ENCODE data around the gene HOXD13. TPM values are rescaled to one million over a fixed set of nuclear protein-coding genes. Genes with fewer than 3 reads are reported as not detected.

The HOXD13 gene
- total and polyA plus RNA-seq, 3 experiments from 2014 or later: not detected

DNA sequence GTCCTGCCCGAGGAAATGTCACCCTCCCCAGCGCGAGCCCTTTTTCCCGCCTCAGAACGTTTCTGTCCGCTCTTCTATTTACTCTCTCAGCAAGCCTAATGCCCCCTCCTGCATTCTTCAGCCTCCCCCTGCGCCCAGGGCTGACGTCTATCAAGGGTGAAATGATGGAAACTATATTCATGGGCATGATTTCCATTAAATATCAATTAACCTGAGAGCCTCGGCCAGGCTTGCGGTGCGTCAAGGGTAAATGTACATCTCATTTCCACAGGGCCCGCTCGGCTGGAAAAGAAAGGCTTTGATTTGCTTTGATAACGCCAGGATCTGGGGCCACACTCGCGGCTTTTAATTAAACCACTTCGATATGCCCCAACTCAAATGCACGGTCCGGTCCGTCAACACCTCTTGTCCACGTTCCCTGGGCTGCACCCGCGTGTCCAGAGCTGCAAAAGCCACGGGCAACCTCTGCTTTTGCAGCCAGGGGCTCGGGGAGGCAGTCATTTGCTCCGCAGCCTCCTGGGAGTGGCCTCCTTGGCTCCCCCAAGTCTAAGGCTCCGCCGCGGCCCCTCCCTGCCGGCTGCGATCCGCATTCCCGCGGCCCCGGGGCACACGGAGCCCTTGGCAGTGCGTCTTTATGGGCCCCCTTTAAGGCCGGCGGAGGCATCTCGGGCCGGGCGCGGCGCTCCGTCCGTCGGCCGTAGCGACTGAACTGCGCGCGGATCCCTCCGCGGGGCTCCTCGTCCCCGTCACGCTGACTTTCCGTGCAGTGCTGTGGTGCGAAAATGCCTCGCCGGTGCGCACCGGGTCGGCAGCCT, 36.7 kb downstream of the HOXD13 start, which contains the start of gene HOXD8:
TSS of gene HOXD8 (plus strand) at position 724 of the 815 bp plus-strand sequence. CDS start 662 bp downstream, outside the sequence.
- peaks cover 88% of the 10 kb centered on the region for H3K27me3 ChIP-seq (ENCODE audit: insufficient read depth, low read length, poor library complexity, severe bottlenecking)
- DNase-seq: no peak
- H3K4me1 ChIP-seq (ENCODE audit: insufficient read depth, low read length): peaks cover 20% of the 10 kb centered on the region
- no peak within 1 kb of the TSS for H3K27ac ChIP-seq (ENCODE audit: low read depth, low read length)
- CTCF ChIA-PET: interaction anchor here (3.0 to 6.0 kb wide), 3 partner anchors 326 to 1020 kb away, joined by 29 to 79 read pairs (median 32); no protein-coding TSS in a partner anchor
- Mint-ChIP-seq H3K4me3 (peak within 1 kb of the TSS; percentile 60 to 92 (median 78)), H3K36me3 (no peaks in the 10 kb centered on the region), H3K27ac (peak within 1 kb of the TSS in 4 of 8 donors; percentile 56 to 85 (median 66)), H3K4me1 (peaks cover 31 to 48% (median 36%) of the 10 kb centered on the region in 3 donors), H3K9me3 (peaks cover 5 to 29% (median 21%) of the 10 kb centered on the region in 5 donors), H3K27me3 (peaks cover 86 to 87% of the 10 kb centered on the region in 2 donors)
- H3K4me3 ChIP-seq (ENCODE audit: low read length): no peak within 1 kb of the TSS
- no peaks in the 10 kb centered on the region for H3K9me3 ChIP-seq (ENCODE audit: low read length)
- POLR2A ChIA-PET: no interaction called here
- H3K36me3 ChIP-seq (ENCODE audit: insufficient read depth, low read length): no peaks in the 10 kb centered on the region

DNA sequence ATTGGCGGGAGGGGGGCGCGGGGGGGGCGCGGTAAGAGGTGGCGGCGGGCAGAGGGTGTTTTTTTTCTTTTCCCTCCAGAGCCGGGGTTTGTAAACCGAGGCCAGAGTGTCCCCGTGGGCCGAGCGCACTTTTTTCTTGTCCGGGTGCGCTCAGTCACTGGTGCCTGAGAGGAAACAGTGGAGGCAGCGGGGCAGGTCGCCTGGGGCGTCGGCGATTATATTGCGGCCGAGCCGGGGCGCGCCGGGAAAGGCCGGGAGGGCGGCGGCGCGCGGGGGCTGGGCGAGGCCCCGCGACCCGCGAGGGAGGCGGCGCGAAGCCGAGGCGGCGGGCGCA, 37.3 kb downstream of the HOXD13 start:
- Histone ChIP-seq H3K4me3 (ENCODE audit: low read length) (no peak overlapping the region), H3K4me1 (ENCODE audit: insufficient read depth, low read length) (peaks cover 20% of the 10 kb centered on the region), H3K27ac (ENCODE audit: low read depth, low read length) (no peak overlapping the region), H3K36me3 (ENCODE audit: insufficient read depth, low read length) (no peaks in the 10 kb centered on the region), H3K9me3 (ENCODE audit: low read length) (no peaks in the 10 kb centered on the region), H3K27me3 (ENCODE audit: insufficient read depth, low read length, poor library complexity, severe bottlenecking) (peaks cover 88% of the 10 kb centered on the region)
- peaks cover 82 to 87% of the 10 kb centered on the region in 2 donors for H3K27me3 Mint-ChIP-seq
- H3K4me3 Mint-ChIP-seq: peak overlapping the region in 5 of 7 donors; percentile 8 to 63 (median 39)
- no peak overlapping the region for H3K27ac Mint-ChIP-seq
- ChIA-PET POLR2A (no interaction called here), CTCF (no interaction called here)
- H3K36me3 Mint-ChIP-seq: no peaks in the 10 kb centered on the region
- H3K9me3 Mint-ChIP-seq: peaks cover 5 to 29% (median 21%) of the 10 kb centered on the region in 5 donors
- peaks cover 31 to 45% (median 36%) of the 10 kb centered on the region in 3 donors for H3K4me1 Mint-ChIP-seq
- no peak for DNase-seq

DNA sequence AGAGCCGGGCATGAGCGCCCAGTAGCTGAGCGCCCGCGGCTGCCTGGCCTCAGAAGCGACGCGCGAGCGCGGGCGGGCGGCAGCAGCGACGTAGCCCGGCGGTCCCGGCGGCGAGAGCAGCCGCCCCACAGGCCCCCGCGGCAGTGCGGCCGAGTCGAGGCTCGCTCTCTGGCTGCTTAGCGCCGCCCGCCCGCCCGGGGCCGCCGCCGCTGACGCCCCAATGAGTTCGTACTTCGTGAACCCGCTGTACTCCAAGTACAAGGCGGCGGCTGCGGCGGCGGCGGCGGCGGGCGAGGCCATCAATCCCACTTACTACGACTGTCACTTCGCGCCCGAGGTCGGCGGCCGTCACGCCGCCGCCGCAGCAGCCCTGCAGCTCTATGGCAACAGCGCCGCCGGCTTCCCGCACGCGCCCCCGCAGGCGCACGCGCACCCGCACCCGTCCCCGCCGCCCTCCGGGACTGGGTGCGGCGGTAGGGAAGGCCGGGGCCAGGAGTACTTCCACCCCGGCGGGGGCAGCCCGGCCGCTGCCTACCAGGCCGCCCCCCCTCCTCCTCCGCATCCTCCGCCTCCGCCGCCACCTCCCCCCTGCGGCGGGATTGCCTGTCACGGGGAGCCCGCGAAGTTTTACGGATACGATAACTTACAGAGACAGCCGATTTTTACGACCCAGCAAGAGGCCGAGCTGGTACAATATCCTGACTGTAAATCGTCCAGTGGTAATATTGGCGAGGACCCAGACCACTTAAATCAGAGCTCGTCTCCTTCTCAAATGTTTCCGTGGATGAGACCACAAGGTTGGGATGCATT, 37.8 kb downstream of the HOXD13 start:
- DNase-seq: peak in 2 of 5 donors; percentile 27 to 30
- peaks cover 79 to 87% of the 10 kb centered on the region in 2 donors for H3K27me3 Mint-ChIP-seq
- POLR2A ChIA-PET: no interaction called here

DNA sequence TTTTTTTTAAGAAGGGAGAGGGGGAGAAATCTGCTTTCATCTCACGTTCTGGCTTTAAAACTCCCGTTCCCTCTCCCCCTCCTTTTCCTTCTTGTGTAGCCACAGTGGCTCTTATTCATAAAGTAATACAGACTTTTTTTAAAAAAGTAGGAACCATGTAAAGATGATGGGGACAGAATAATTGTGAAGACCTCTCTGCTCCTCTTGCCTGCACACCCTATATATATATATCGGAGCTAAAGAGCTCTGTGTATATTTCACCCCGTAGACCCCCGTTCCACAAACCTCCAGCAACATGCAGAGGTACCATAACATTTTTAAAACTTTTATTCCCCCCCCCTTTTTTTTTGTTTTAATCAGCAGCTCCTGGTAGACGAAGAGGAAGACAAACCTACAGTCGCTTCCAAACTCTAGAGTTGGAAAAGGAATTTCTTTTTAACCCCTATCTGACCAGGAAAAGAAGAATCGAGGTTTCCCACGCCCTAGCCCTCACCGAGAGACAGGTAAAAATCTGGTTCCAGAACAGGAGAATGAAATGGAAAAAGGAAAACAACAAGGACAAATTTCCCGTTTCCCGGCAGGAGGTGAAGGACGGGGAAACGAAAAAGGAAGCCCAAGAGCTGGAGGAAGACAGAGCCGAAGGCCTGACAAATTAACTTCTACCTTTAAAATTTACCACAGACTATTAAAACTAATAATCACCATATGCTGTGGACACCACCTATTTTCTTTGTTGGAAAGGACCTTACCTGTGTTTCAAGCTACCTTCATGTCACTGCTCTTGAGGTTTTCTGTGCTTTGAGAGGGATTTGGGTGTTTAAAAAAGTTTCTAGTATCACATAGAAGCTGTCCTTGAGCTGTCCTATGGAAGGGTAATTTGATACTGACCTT, 38.7 kb downstream of the HOXD13 start:
- Histone ChIP-seq H3K27me3 (ENCODE audit: insufficient read depth, low read length, poor library complexity, severe bottlenecking) (peaks cover 88% of the 10 kb centered on the region), H3K36me3 (ENCODE audit: insufficient read depth, low read length) (no peaks in the 10 kb centered on the region), H3K4me3 (ENCODE audit: low read length) (no peak overlapping the region), H3K9me3 (ENCODE audit: low read length) (no peaks in the 10 kb centered on the region), H3K4me1 (ENCODE audit: insufficient read depth, low read length) (peaks cover 26% of the 10 kb centered on the region), H3K27ac (ENCODE audit: low read depth, low read length) (no peak overlapping the region)
- Mint-ChIP-seq H3K9me3 (peaks cover 5 to 38% (median 21%) of the 10 kb centered on the region in 5 donors), H3K27ac (peak overlapping the region in 4 of 8 donors; percentile 13 to 85 (median 52)), H3K4me1 (peaks cover 35 to 57% (median 46%) of the 10 kb centered on the region in 3 donors), H3K27me3 (peaks cover 80 to 87% of the 10 kb centered on the region in 2 donors), H3K36me3 (no peaks in the 10 kb centered on the region), H3K4me3 (peak overlapping the region; percentile 60 to 92 (median 78))
- POLR2A ChIA-PET: no interaction called here
- CTCF ChIA-PET: interaction anchor here (0.9 to 2.4 kb wide), 9 partner anchors 9 to 1017 kb away, joined by 3 to 14 read pairs (median 3); partner anchors contain the start of gene HOXD9
- no peak for DNase-seq

More for the DNA sequence above, 37.8 kb downstream of the HOXD13 start:
- H3K9me3 ChIP-seq (ENCODE audit: low read length): no peaks in the 10 kb centered on the region
- Mint-ChIP-seq H3K27ac (peak overlapping the region in 2 of 8 donors; percentile 13 to 71), H3K4me3 (peak overlapping the region; percentile 60 to 92 (median 78)), H3K36me3 (no peaks in the 10 kb centered on the region), H3K9me3 (peaks cover 5 to 33% (median 21%) of the 10 kb centered on the region in 5 donors), H3K4me1 (peaks cover 31 to 48% (median 38%) of the 10 kb centered on the region in 3 donors)
- H3K4me1 ChIP-seq (ENCODE audit: insufficient read depth, low read length): peaks cover 20% of the 10 kb centered on the region
- H3K27ac ChIP-seq (ENCODE audit: low read depth, low read length): no peak overlapping the region
- H3K4me3 ChIP-seq (ENCODE audit: low read length): no peak overlapping the region
- peaks cover 88% of the 10 kb centered on the region for H3K27me3 ChIP-seq (ENCODE audit: insufficient read depth, low read length, poor library complexity, severe bottlenecking)
- CTCF ChIA-PET: interaction anchor here (0.9 to 2.4 kb wide), 3 partner anchors 13 to 325 kb away, joined by 3 to 14 read pairs (median 3); no protein-coding TSS in a partner anchor
- H3K36me3 ChIP-seq (ENCODE audit: insufficient read depth, low read length): no peaks in the 10 kb centered on the region

DNA sequence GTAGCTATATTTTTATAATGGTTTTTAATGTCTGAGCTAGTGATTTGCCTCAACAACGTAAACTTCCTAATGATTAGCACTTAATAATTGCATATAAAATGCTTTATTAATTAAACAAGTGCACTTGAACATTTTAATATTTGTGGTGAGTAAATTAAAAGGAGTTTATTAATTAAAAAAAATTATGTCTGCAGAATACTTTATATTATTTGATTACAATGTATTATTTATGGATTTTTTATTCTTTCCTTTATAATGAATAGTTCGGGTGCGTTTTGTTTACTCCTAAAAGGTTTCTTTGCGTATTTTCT, 39.3 kb downstream of the HOXD13 start:
- peaks cover 5 to 38% (median 23%) of the 10 kb centered on the region in 5 donors for H3K9me3 Mint-ChIP-seq
- peak overlapping the region in 6 of 7 donors; percentile 77 to 89 (median 82) for H3K4me3 Mint-ChIP-seq
- H3K4me1 Mint-ChIP-seq: peaks cover 35 to 58% (median 49%) of the 10 kb centered on the region in 3 donors
- ChIA-PET POLR2A (no interaction called here), CTCF (interaction anchor here (1.2 to 2.4 kb wide), 8 partner anchors 10 to 1017 kb away, joined by 3 to 14 read pairs (median 4); partner anchors contain the start of gene HOXD9)
- Histone ChIP-seq H3K36me3 (ENCODE audit: insufficient read depth, low read length) (no peaks in the 10 kb centered on the region), H3K9me3 (ENCODE audit: low read length) (no peaks in the 10 kb centered on the region), H3K4me3 (ENCODE audit: low read length) (no peak overlapping the region), H3K27ac (ENCODE audit: low read depth, low read length) (no peak overlapping the region), H3K27me3 (ENCODE audit: insufficient read depth, low read length, poor library complexity, severe bottlenecking) (peaks cover 87% of the 10 kb centered on the region), H3K4me1 (ENCODE audit: insufficient read depth, low read length) (peaks cover 32% of the 10 kb centered on the region)
- H3K36me3 Mint-ChIP-seq: no peaks in the 10 kb centered on the region
- H3K27me3 Mint-ChIP-seq: peaks cover 76 to 85% of the 10 kb centered on the region in 2 donors
- DNase-seq: no peak
- peak overlapping the region in 1 of 8 donors; percentile 13 for H3K27ac Mint-ChIP-seq

DNA sequence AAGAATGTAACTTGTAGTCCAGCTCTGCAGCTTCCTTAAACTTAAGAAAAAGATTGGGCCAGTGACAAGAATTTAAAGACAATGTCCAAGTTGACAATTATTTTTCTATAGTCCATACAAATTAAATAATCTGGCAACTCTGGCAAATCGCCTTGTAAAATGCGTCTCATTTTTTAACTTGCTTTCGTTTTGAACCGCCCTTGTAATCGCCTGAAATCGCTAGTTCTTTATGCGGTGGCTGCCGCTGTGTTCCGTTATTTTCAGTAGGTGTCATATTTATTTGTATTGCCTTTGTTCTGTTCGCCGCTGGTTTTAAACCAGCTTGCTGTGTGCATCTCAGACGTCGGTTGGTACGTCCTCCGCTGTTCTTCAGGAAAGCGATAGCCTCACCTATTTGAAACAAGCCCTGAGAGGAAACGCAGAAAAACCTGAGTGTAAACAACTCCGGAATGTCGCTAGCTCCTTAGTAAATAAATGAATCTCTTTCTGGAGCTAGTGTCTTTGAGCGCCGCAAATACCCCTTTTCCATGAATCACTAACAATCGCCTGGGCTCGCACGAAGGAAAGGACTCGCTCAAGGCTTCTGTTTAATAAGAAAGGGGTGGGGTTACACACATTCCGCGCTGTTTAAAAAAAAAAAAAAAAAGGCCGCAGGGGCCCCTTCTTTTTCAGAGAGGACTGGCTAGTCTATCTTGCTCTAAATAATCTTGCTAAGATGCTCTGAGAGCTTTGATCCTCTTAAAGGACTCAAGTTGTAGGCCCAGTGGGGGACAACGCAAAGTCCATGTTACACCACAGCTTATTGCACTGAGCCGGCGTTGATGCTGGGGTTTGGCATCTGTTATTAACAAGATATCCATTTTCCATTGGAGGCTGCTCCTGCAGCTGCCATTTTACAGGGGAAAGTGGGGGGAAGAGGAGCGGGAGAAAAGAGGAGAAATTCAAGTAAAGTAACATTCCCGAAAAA, 40.0 kb downstream of the HOXD13 start:
- Histone ChIP-seq H3K27ac (ENCODE audit: low read depth, low read length) (no peak overlapping the region), H3K4me1 (ENCODE audit: insufficient read depth, low read length) (peaks cover 35% of the 10 kb centered on the region), H3K4me3 (ENCODE audit: low read length) (peak overlapping the region; percentile 37), H3K9me3 (ENCODE audit: low read length) (no peaks in the 10 kb centered on the region), H3K27me3 (ENCODE audit: insufficient read depth, low read length, poor library complexity, severe bottlenecking) (peaks cover 89% of the 10 kb centered on the region), H3K36me3 (ENCODE audit: insufficient read depth, low read length) (no peaks in the 10 kb centered on the region)
- Mint-ChIP-seq H3K4me1 (peaks cover 34 to 56% (median 55%) of the 10 kb centered on the region in 3 donors), H3K4me3 (peak overlapping the region; percentile 45 to 89 (median 81)), H3K27ac (peak overlapping the region in 3 of 8 donors; percentile 13 to 65 (median 29)), H3K27me3 (peaks cover 78 to 85% of the 10 kb centered on the region in 2 donors), H3K9me3 (peaks cover 5 to 41% (median 23%) of the 10 kb centered on the region in 5 donors), H3K36me3 (no peaks in the 10 kb centered on the region)
- peak in 1 of 5 donors; percentile 27 for DNase-seq
- POLR2A ChIA-PET: no interaction called here
- CTCF ChIA-PET: interaction anchor here (0.8 to 2.4 kb wide), 9 partner anchors 10 to 1016 kb away, joined by 3 to 14 read pairs (median 3); partner anchors contain the start of gene HOXD9

Measured in CD8-positive, alpha-beta memory T cell (primary cell).